Naive thymus-derived CD4-positive, alpha-beta T cell (primary cell): ENCODE data around the gene AKAP8L. TPM values are rescaled to one million over a fixed set of nuclear protein-coding genes. Genes with fewer than 3 reads are reported as not detected.

Experiments used
- ATAC-seq: fragments of 150-1000 bp; cut with Tn5 transposase; 2 replicates; pipeline ENCODE4 v1.10.0; 2021; ENCODE audit warnings: mild to moderate bottlenecking, moderate library complexity
- CTCF ChIA-PET: fragments of 350-600 bp; sonication (Branson Sonifier 250); formaldehyde crosslinking; loops from one replicate; lab custom pipeline; 2021; ENCODE audit warnings: antibody characterized with exemption; lab: Charles Lee
- POLR2A ChIA-PET: fragments of 350-600 bp; sonication (Branson Sonifier 250); formaldehyde crosslinking; loops from one replicate; lab custom pipeline; 2021; ENCODE audit warnings: antibody characterized with exemption, inconsistent platforms; lab: Charles Lee
- DNase-seq, 9 donors: peaks; one replicate each; pipeline versions ENCODE4 v3.0.0 to v3.0.0-alpha.2; 2020 to 2022; ENCODE audit warnings: mixed read lengths in 1 of 9
- H3K27ac ChIP-seq: one replicate; pipeline ENCODE4 v1.7.0; 2013; ENCODE audit warnings: mild to moderate bottlenecking, low read depth, low read length, moderate library complexity
- H3K27me3 ChIP-seq, 2 donors: one replicate each; pipeline ENCODE4 v1.7.0; 2013; ENCODE audit warnings: low read length in 2 of 2, mild to moderate bottlenecking in 2 of 2, moderate library complexity in 2 of 2; ENCODE audit not compliant: control insufficient read depth in 2 of 2, insufficient read depth in 2 of 2
- H3K36me3 ChIP-seq, 3 experiments: 1 replicate in 2 of 3; 2 replicates in 1 of 3; pipeline ENCODE4 v1.7.0; 2013; ENCODE audit warnings: low read length in 3 of 3, mild to moderate bottlenecking in 3 of 3, moderate library complexity in 1 of 3; ENCODE audit not compliant: insufficient read depth in 3 of 3, control insufficient read depth in 2 of 3
- H3K4me1 ChIP-seq, 2 donors: one replicate each; pipeline ENCODE4 v1.7.0; 2013; ENCODE audit warnings: low read length in 2 of 2, mild to moderate bottlenecking in 2 of 2, moderate library complexity in 1 of 2; ENCODE audit not compliant: control insufficient read depth in 2 of 2, insufficient read depth in 2 of 2
- H3K4me3 ChIP-seq: 2 replicates; pipeline ENCODE4 v1.7.0; 2013; ENCODE audit warnings: mild to moderate bottlenecking, low read length
- H3K9me3 ChIP-seq, 3 experiments: 1 replicate in 2 of 3; 2 replicates in 1 of 3; pipeline ENCODE4 v1.7.0; 2013; ENCODE audit warnings: low read length in 3 of 3; ENCODE audit not compliant: control insufficient read depth in 2 of 3
- H3K27ac Mint-ChIP-seq, 9 donors: one replicate each; pipeline ENCODE4 v1.8.0; 2020 to 2022; ENCODE audit warnings: mixed read lengths in 9 of 9, mild to moderate bottlenecking in 8 of 9, moderate library complexity in 5 of 9, inconsistent platforms in 2 of 9
- H3K27me3 Mint-ChIP-seq, 5 donors: one replicate each; pipeline ENCODE4 v1.8.0; 2021 to 2022; ENCODE audit warnings: mixed read lengths in 5 of 5, mild to moderate bottlenecking in 1 of 5
- H3K36me3 Mint-ChIP-seq, 5 donors: one replicate each; pipeline ENCODE4 v1.8.0; 2020 to 2022; ENCODE audit warnings: mixed read lengths in 5 of 5, mild to moderate bottlenecking in 3 of 5, inconsistent platforms in 1 of 5
- H3K4me1 Mint-ChIP-seq, 7 donors: one replicate each; pipeline ENCODE4 v1.8.0; 2020 to 2022; ENCODE audit warnings: mixed read lengths in 7 of 7, mild to moderate bottlenecking in 3 of 7, inconsistent platforms in 1 of 7
- H3K4me3 Mint-ChIP-seq, 10 donors: one replicate each; pipeline ENCODE4 v1.8.0; 2020 to 2022; ENCODE audit warnings: mild to moderate bottlenecking in 10 of 10, mixed read lengths in 10 of 10, moderate library complexity in 6 of 10, inconsistent platforms in 2 of 10
- H3K9me3 Mint-ChIP-seq, 11 donors: one replicate each; pipeline ENCODE4 v1.8.0; 2020 to 2022; ENCODE audit warnings: mixed read lengths in 11 of 11, mild to moderate bottlenecking in 4 of 11, inconsistent platforms in 1 of 11, moderate library complexity in 1 of 11
- intact Hi-C, 2 donors: fragments of 100-400 bp; cut with micrococcal nuclease; formaldehyde crosslinking; loops; one replicate each; pipeline ENCODE4 v1.15.1; 2023
- polyA plus RNA-seq, 2 donors: library from polyadenylated mRNA; unstranded; fragments of 300-500 nt; fragmentation: Illumina TruSeq; gene quantifications; one replicate each; pipeline ENCODE4 v1.2.3, GENCODE V29; 2021
- total RNA-seq, 6 experiments: library from RNA in 5 of 6; stranded (reverse) in 5 of 6; gene quantifications; 1 replicate in 5 of 6; 2 replicates in 1 of 6; pipeline ENCODE4 v1.2.3 and lab custom pipeline; 2021 to 2026

Gene AKAP8L
- total and polyA plus RNA-seq, 7 experiments from 2014 or later, result 39.9 to 208 (median 141) TPM

DNA sequence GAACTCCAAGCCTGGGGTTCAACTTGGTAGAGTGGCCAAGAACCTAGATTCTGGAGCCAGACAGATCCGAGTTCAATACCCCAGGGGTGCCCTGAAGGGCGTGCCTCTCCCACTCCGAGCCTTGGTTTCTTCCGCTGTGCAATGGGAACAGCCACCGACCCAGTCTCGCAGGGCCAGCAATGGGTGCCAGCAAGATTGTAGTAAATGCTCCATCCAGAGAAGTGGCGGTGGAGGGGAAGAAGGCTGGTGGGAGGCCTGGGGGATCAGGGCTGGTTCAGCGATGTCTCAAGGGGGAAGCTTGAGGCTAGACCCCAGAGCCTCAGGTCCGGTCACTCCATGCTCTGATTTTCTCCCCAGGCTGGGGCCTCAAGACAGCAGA lies 26.4 kb upstream of the AKAP8L start:
- CTCF ChIA-PET, result interaction anchor here (1.0 kb wide), 1 partner anchor 9 kb away, joined by 3 read pairs; no protein-coding TSS in a partner anchor
- POLR2A ChIA-PET, result interaction anchor here (1.7 kb wide), 1 partner anchor 24 kb away, joined by 4 read pairs; no protein-coding TSS in a partner anchor
- Histone ChIP-seq H3K4me3 (no peak overlapping the region), H3K9me3 (no peaks in the 10 kb centered on the region), H3K4me1 (peaks cover 0 to 5% of the 10 kb centered on the region in 2 donors), H3K27ac (no peak overlapping the region), H3K27me3 (no peaks in the 10 kb centered on the region), H3K36me3 (no peaks in the 10 kb centered on the region)
- H3K36me3 Mint-ChIP-seq, result peaks cover 0 to 11% (median 0%) of the 10 kb centered on the region in 5 donors
- peaks cover 0 to 1% (median 0%) of the 10 kb centered on the region in 11 donors for H3K9me3 Mint-ChIP-seq
- ATAC-seq (no peak), DNase-seq (no peak)
- peaks cover 0 to 10% (median 8%) of the 10 kb centered on the region in 7 donors for H3K4me1 Mint-ChIP-seq
- H3K27ac Mint-ChIP-seq, result peak overlapping the region in 4 of 9 donors; percentile 18 to 36 (median 26)
- no peak overlapping the region for H3K4me3 Mint-ChIP-seq
- no peaks in the 10 kb centered on the region for H3K27me3 Mint-ChIP-seq
- intact Hi-C loops, result no loop called here

DNA sequence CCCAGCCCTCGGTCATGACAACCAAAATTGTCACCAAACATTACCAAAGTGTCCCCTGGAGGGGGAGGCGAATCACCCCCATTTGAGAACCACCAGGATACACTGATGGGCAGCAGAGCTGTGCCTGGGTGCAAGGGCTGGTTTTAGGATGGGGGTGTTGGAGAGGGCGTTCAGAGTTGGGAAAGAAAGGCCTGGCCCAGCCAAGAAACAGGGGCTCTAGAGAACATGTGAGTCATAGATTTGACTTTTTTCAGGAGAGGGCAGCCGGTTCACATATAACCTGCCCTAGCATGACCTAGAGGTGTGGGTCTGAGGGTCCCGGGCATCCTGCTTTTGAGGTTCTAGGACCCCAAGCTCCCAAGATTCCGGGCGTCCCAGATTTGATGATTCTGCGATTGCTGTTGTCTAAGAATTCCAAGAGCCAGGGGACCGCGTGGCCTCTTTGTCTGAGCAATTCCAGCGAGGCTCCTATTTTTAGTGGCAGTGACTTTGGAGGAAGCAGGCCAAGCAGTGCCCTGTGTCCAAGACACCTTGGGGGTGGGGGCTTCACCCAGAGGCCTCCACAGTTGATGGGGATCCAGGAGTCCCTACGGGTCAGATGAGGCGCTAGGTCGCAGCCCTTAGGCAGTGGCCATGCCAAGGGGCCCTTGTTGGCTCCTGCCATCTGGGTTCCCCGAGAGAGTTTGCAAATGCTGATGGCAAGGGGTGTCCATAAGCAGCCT lies 25.9 kb upstream of the AKAP8L start:
- CTCF ChIA-PET, result no interaction called here
- Mint-ChIP-seq H3K27me3 (no peaks in the 10 kb centered on the region), H3K36me3 (peaks cover 0 to 9% (median 0%) of the 10 kb centered on the region in 5 donors), H3K4me3 (peak overlapping the region in 1 of 10 donors; percentile 13), H3K27ac (no peak overlapping the region), H3K9me3 (peaks cover 0 to 1% (median 0%) of the 10 kb centered on the region in 11 donors), H3K4me1 (peaks cover 0 to 9% (median 7%) of the 10 kb centered on the region in 7 donors)
- Histone ChIP-seq H3K36me3 (no peaks in the 10 kb centered on the region), H3K4me1 (peaks cover 0 to 5% of the 10 kb centered on the region in 2 donors), H3K27me3 (no peaks in the 10 kb centered on the region), H3K4me3 (no peak overlapping the region), H3K9me3 (no peaks in the 10 kb centered on the region), H3K27ac (no peak overlapping the region)
- POLR2A ChIA-PET, result interaction anchor here (0.7 to 1.7 kb wide), 2 partner anchors 23 kb away, joined by 4 read pairs; no protein-coding TSS in a partner anchor
- intact Hi-C loops, result no loop called here
- ATAC-seq (no peak), DNase-seq (no peak)

GRCh38 chr19:15443838-15444237 lies 25.1 kb upstream of the AKAP8L start:
- Histone ChIP-seq H3K27me3 (no peaks in the 10 kb centered on the region), H3K27ac (no peak overlapping the region), H3K4me3 (no peak overlapping the region), H3K4me1 (peaks cover 0 to 1% of the 10 kb centered on the region in 2 donors), H3K9me3 (no peaks in the 10 kb centered on the region), H3K36me3 (no peaks in the 10 kb centered on the region)
- H3K4me1 Mint-ChIP-seq, result peaks cover 0 to 7% (median 5%) of the 10 kb centered on the region in 7 donors
- ATAC-seq, result no peak
- H3K27ac Mint-ChIP-seq, result no peak overlapping the region
- intact Hi-C loops, result no loop called here
- peaks cover 0 to 9% (median 0%) of the 10 kb centered on the region in 5 donors for H3K36me3 Mint-ChIP-seq
- ChIA-PET CTCF (no interaction called here), POLR2A (interaction anchor here (1.7 kb wide), 1 partner anchor 22 kb away, joined by 4 read pairs; no protein-coding TSS in a partner anchor)
- no peak for DNase-seq
- H3K4me3 Mint-ChIP-seq, result no peak overlapping the region
- no peaks in the 10 kb centered on the region for H3K27me3 Mint-ChIP-seq
- H3K9me3 Mint-ChIP-seq, result peaks cover 0 to 1% (median 0%) of the 10 kb centered on the region in 11 donors

DNA sequence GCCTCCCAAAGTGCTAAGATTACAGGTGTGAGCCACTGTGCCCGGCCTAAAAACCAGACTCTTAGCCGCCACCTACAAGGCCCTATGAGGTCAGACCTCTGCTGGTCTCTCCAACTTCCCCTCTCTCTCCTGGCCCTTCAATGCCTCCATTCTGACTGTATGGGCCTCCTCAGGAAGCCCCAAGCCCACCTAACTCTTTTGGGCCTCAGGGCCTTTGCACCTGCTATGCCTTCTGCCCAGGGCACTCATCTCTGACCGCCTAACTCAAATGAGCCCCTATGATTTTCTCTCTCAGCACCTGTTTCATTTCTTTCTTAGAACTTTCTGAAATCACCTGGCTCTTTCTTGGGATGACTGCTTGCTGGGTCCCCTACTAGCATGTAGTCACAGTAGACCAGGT lies 24.5 kb upstream of the AKAP8L start:
- intact Hi-C loops, result no loop called here
- Mint-ChIP-seq H3K4me1 (peaks cover 0 to 2% (median under 1%) of the 10 kb centered on the region in 7 donors), H3K4me3 (no peak overlapping the region), H3K27me3 (no peaks in the 10 kb centered on the region), H3K36me3 (peaks cover 0 to 5% (median 0%) of the 10 kb centered on the region in 5 donors), H3K27ac (peak overlapping the region in 1 of 9 donors; percentile 67), H3K9me3 (peaks cover 0 to 1% (median 0%) of the 10 kb centered on the region in 11 donors)
- DNase-seq (no peak), ATAC-seq (no peak)
- Histone ChIP-seq H3K4me3 (no peak overlapping the region), H3K4me1 (no peaks in the 10 kb centered on the region), H3K27me3 (no peaks in the 10 kb centered on the region), H3K9me3 (no peaks in the 10 kb centered on the region), H3K36me3 (no peaks in the 10 kb centered on the region), H3K27ac (no peak overlapping the region)
- ChIA-PET POLR2A (interaction anchor here (1.0 kb wide), 1 partner anchor 10 kb away, joined by 6 read pairs; no protein-coding TSS in a partner anchor), CTCF (no interaction called here)

DNA sequence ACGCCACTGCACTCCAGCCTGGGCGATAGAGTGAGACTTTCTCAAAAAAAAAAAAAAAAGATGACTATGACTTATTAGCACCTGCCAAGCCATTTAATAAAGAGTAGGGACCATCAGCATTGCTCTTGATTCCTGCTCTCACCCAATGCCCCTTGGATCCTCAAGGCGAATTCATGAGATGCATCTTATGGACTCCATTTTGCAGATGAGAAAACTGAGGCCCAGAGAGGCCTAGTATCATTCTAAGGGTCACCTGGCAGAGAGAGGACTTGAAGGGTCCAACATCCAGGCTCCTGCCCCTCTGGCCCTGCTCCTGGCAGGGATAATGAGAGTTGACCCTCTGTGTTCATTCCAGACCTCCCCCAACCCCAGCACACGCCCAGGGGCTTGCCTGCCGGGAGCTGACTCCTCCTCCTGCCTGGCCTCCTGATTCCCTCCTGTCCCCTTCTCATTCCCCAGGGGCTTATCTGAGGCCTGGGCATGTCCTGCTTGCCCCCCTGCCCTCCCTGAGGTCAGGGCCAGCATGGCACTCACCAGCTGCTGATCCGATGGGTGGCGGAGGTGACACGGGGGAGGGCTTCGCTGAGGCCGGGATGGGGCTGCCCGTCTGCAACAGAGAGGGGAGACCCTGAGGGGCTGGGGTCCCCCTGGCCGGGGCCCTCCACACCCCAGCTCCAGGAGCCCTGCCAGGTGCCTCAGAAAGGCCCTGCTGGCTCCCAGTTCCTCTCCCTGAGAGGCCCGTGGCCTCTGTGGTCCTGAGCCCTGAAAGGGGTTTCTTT lies 23.5 kb upstream of the AKAP8L start:
- no peak overlapping the region for H3K27ac Mint-ChIP-seq
- POLR2A ChIA-PET, result interaction anchor here (0.8 to 1.0 kb wide), 2 partner anchors 9 to 10 kb away, joined by 4 to 6 read pairs; no protein-coding TSS in a partner anchor
- intact Hi-C loops, result no loop called here

DNA sequence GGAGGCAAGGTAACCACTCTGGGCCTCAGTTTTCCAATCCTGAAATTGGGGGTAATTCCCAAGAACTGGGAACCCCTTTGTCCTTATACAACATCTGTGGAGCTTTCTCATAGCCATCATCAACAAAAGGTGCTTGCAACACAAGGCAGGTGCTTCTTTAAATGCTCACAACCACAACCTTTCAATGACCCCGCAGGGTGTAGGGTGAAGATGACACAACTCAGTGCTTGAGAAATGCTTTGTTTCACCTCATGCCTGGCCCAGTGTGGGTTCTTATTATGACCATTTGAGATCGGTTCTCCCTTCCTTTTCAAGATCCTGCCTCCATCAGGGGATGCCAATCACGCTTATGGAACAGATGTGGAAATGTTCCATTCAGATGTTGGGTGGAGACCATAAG lies 22.5 kb upstream of the AKAP8L start:
- H3K4me3 Mint-ChIP-seq, result no peak overlapping the region
- H3K27me3 ChIP-seq, result no peaks in the 10 kb centered on the region
- intact Hi-C loops, result no loop called here
- no peaks in the 10 kb centered on the region for H3K9me3 ChIP-seq
- ATAC-seq (no peak), DNase-seq (no peak)
- ChIA-PET CTCF (no interaction called here), POLR2A (interaction anchor here (0.8 kb wide), 1 partner anchor 9 kb away, joined by 4 read pairs; no protein-coding TSS in a partner anchor)
- H3K4me3 ChIP-seq, result no peak overlapping the region
- H3K27me3 Mint-ChIP-seq, result no peaks in the 10 kb centered on the region
- H3K9me3 Mint-ChIP-seq, result peaks cover 0 to 2% (median 0%) of the 10 kb centered on the region in 11 donors
- no peak overlapping the region for H3K27ac ChIP-seq
- H3K4me1 ChIP-seq, result no peaks in the 10 kb centered on the region
- H3K36me3 ChIP-seq, result no peaks in the 10 kb centered on the region
- no peaks in the 10 kb centered on the region for H3K36me3 Mint-ChIP-seq
- peaks cover 0 to 2% (median 0%) of the 10 kb centered on the region in 7 donors for H3K4me1 Mint-ChIP-seq
- H3K27ac Mint-ChIP-seq, result no peak overlapping the region

More for the DNA sequence above, 23.5 kb upstream of the AKAP8L start:
- ATAC-seq (no peak), DNase-seq (no peak)
- H3K27ac ChIP-seq, result no peak overlapping the region
- H3K9me3 ChIP-seq, result no peaks in the 10 kb centered on the region
- H3K27me3 ChIP-seq, result no peaks in the 10 kb centered on the region
- no peaks in the 10 kb centered on the region for H3K36me3 ChIP-seq
- Mint-ChIP-seq H3K27me3 (no peaks in the 10 kb centered on the region), H3K4me3 (no peak overlapping the region), H3K9me3 (peaks cover 0 to 3% (median 0%) of the 10 kb centered on the region in 11 donors), H3K4me1 (no peaks in the 10 kb centered on the region), H3K36me3 (peaks cover 0 to 2% (median 0%) of the 10 kb centered on the region in 5 donors)
- CTCF ChIA-PET, result no interaction called here
- H3K4me3 ChIP-seq, result no peak overlapping the region
- H3K4me1 ChIP-seq, result no peaks in the 10 kb centered on the region
